ENCODE results near the gene TMCC1.
"Not testable (repeated sequence)": the region's sequence is repeated elsewhere in the genome, so short reads cannot be mapped to it uniquely, and the experiment has no call there.

TMCC1 gene

DNA sequence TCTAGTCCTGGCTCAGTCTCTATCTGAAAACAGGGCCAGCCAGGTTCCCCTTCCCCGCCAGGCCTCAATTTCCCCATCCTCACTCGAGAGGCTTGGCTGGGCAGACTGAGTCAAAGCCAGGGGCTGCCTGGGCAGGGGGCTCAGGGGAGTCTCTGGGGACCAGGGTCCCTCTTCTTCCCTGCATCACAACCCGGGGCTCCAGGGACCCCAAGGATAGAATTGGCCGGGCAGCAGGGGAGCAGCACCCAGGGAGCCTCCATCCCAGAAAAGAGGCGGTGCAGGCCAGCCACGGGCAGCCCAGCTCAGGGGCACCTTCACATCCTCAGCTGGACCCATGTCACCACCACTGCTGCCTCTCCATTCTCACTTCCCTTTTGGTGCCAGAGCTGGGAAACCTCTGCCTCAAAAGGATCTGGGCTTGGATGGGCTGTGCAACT lies 273.8 kb downstream of the TMCC1 start:
- Histone ChIP-seq H3K27ac (peak overlapping the region in 17 of 21 experiments; percentile 17 to 80 (median 59)), H3K4me3 (no peak overlapping the region)

DNA sequence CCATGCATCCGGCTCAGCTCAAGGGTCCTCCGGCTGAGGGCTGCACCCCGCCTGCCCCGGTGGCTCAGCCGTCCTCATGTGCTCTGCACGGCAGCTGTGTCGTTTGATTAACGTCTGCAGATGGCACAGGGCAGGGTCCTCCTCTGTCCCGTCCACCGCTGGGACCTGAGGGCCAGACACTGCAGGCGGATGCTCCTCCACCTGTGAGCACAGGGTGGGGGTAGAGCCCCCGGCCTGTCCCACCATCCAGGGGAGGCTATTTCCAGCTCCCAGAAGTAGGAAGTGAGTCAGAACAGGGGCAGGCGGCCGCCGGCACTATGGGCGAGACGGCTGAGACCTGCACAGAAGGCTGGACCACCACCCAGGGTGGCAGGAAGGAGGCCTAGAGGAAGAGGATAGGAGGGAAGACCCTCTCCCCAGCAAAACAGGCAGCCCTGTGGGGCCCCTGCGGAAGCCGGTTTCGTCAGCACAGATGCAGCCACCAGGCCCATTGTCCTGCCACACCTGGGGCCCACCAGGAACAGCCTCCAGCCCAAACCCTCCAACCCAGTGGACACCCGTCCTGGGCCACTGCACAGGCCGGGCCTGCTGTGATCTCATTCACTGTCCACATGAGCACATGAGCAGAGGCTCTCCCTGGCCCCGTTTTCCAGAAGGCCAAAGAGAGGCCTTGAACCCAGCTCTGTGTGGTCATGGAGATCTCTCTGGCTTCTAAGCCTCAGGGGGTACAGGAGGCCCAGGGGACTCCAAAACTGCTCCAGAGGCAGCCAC lies 274.4 kb downstream of the TMCC1 start:
- Histone ChIP-seq H3K27ac (peak overlapping the region in 19 of 21 experiments; percentile 12 to 80 (median 52)), H3K4me3 (no peak overlapping the region)

DNA sequence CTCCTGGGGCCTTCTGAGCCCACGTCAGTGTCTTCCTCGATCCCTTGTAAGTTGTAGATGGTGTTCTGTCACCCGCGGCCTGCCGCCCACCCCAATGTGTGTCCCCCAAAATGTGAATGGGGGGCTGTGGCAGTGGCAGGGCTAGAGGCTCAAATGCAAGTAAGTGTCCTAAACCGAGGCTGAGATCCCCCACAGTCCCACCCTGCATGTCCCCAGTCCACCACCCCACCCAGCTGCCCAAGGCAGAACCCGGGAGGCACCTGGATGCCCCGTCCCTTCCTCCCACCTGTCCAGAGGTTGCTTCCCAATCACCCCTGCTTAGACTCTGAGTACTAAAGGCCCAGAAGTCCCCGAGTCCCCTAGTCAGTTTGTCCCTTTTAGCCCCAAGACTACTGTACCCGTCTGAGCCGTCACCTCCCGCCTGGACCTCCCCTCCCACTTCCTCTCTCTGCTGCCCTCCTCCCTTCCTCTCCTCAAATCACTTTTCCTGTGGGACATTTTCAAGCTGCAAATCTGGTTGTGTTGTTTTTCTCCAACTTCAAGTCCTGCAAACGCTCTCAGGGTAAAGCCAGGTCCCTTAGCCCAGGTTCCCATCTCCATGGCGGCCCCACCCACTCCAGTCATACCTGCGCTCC lies 275.2 kb downstream of the TMCC1 start:
- peak overlapping the region in 17 of 21 experiments; percentile 18 to 81 (median 65) for H3K27ac ChIP-seq
- H3K4me3 ChIP-seq: no peak overlapping the region

DNA sequence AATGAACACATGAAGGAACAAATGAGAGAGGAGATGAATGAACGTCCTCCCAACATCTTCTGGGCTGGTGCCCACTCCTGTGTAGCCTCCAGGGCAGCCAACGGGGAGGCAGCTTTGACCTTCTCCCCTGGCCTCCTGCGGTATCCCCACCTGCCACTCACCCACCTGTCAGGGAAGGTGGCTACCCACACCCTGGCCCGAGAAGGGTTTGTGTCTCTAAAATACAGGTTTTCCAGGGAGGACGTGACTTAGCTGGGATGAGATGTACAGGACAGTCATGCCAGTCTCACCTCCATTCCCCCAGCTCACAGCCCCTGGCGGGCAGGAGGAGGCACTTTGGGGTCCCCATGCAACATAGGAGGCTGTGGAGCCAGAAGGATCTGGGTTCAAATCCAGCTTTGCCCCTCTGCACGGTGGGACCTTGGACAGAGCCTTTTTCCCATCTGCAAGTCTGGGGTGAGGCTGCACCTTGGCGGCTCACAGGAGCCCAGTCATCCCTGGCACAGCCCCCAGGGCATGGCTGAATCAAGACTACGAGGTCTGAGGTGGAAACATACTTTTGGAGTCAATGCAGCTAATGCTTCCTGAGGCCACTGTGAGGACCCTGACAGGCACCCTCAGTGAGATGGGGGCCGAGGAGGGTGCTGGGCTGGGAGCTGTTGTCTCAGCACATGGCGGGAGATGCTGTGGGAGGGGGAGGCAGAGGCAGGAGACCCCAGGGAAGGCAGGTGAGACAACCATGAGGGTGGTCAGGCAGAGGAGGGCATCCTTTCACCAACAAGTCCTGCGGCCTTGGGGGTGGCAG lies 275.9 kb downstream of the TMCC1 start:
- Histone ChIP-seq H3K27ac (peak overlapping the region in 18 of 21 experiments; percentile 42 to 85 (median 76)), H3K4me3 (no peak overlapping the region)

DNA sequence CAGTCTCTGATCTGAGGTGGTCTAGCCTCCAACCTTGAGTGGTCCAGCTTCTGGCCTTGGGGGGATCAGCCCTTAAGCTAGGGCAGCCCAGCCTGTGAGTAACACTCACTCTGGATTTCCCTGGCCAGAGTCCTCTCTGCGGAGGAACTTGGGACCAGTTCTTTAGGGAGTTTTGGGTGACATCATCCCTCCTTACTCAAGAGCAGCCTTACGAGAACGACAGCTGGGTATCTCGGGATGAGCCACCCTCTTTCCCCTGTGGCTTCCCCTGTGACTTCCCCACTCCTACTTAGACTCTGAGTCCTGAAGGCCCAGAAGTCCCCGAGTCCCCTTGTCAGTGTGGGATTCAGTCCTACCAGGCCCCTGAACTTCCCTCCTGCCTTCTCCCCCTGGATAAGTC lies 276.8 kb downstream of the TMCC1 start:
- Histone ChIP-seq H3K27ac (peak overlapping the region in 20 of 21 experiments; percentile 42 to 85 (median 72)), H3K4me3 (no peak overlapping the region)

- H3K4me3 ChIP-seq: no peak overlapping the region
- H3K27ac ChIP-seq: peak overlapping the region in 20 of 21 experiments; percentile 42 to 85 (median 70)
These were observed 277.2 kb downstream of the TMCC1 start for GRCh38 chr3:129616291-129616690.

- peak overlapping the region in 20 of 21 experiments; percentile 18 to 85 (median 70) for H3K27ac ChIP-seq
- no peak overlapping the region for H3K4me3 ChIP-seq
These were observed 277.7 kb downstream of the TMCC1 start for GRCh38 chr3:129615751-129616281.

DNA sequence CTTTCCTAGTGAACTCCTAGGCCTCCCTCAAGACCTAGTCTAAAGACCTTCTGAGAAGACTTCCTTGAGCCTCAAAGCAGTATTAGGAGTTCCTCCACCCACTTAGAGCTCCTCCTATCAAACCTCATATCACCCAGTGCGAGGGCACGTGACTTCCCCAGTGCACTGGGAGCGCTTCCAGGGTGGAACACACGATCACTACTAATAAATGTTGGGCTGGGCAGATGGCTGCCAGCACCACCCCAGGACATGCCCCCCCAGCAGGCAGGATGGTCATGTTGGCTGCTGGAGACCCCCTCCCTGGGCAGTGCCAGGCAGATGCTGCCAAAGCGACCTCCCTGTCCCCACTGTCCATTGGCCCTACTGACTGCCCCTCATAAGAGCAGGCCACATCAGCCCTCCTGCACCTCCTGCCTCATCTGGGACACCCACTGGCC lies 278.6 kb downstream of the TMCC1 start:
- H3K4me3 ChIP-seq: no peak overlapping the region
- peak overlapping the region in 15 of 21 experiments; percentile 26 to 85 (median 76) for H3K27ac ChIP-seq

- no peak overlapping the region for H3K4me3 ChIP-seq
- peak overlapping the region in 16 of 21 experiments; percentile 26 to 85 (median 70) for H3K27ac ChIP-seq
These were observed 279.1 kb downstream of the TMCC1 start for GRCh38 chr3:129614435-129614834.

- no peak overlapping the region for H3K4me3 ChIP-seq
- peak overlapping the region in 7 of 21 experiments; percentile 5 to 82 (median 54) for H3K27ac ChIP-seq
These were observed 280.2 kb downstream of the TMCC1 start for GRCh38 chr3:129613367-129613740.

GRCh38 chr3:129612534-129613366 lies 280.8 kb downstream of the TMCC1 start:
- H3K27ac ChIP-seq: peak overlapping the region in 17 of 21 experiments; percentile 9 to 82 (median 52)
- no peak overlapping the region for H3K4me3 ChIP-seq

GRCh38 chr3:129611812-129612533 lies 281.5 kb downstream of the TMCC1 start:
- peak overlapping the region in 18 of 21 experiments; percentile 9 to 82 (median 52) for H3K27ac ChIP-seq

DNA sequence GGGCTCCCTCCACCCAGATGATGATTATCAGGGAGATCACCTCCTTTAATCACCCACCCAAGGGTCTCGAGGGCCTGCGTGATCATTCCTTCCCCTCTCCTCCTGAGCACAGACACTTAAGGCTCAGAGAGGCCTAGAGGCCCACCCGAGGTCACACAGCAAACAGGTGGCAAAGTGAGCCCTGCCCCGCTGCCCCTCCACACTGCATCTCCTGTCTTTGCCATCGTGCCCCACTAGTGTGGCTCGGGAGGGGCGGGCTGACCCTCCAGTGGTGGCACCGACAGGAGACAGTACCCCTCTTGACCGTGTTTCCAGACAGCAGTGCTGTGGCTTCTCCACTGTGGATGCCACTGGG lies 282.1 kb downstream of the TMCC1 start:
- no peak overlapping the region for H3K4me3 ChIP-seq
- H3K27ac ChIP-seq: peak overlapping the region in 15 of 21 experiments; percentile 22 to 82 (median 52)

More at GRCh38 chr3:129611812-129612533, 281.5 kb downstream of the TMCC1 start:
- H3K4me3 ChIP-seq: no peak overlapping the region

DNA sequence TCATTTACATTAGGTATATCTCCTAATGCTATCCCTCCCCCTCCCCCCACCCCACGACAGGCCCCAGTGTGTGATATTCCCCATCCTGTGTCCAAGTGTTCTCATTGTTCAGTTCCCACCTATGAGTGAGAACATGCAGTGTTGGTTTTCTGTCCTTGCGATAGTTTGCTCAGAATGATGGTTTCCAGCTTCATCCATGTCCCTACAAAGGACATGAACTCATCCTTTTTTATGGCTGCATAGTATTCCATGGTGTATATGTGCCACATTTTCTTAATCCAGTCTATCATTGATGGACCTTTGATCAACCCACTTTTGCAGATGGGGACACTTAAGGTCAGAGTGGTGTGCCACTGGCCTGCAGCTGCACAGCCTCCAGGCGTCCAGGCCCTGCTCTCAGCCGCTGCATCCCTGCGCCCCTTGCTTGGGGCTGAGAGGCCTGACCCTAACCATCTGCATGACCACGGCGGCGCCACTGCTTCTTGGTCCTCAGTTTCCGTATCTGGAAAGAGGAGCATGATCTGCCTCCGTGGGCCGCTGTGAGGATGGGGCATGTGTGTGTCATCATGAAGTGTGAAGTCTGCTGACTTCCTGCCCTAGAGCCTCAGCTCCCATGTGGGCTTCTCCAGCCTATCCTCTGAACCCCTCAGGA lies 282.6 kb downstream of the TMCC1 start:
- not testable (repeated sequence) for H3K4me3 ChIP-seq
- peak overlapping the region in 11 of 21 experiments; percentile 22 to 82 (median 71) for H3K27ac ChIP-seq

- no peak overlapping the region for H3K4me3 ChIP-seq
- peak overlapping the region in 8 of 21 experiments; percentile 2 to 92 (median 43) for H3K27ac ChIP-seq
These were observed 283.2 kb downstream of the TMCC1 start for GRCh38 chr3:129610276-129610675.

DNA sequence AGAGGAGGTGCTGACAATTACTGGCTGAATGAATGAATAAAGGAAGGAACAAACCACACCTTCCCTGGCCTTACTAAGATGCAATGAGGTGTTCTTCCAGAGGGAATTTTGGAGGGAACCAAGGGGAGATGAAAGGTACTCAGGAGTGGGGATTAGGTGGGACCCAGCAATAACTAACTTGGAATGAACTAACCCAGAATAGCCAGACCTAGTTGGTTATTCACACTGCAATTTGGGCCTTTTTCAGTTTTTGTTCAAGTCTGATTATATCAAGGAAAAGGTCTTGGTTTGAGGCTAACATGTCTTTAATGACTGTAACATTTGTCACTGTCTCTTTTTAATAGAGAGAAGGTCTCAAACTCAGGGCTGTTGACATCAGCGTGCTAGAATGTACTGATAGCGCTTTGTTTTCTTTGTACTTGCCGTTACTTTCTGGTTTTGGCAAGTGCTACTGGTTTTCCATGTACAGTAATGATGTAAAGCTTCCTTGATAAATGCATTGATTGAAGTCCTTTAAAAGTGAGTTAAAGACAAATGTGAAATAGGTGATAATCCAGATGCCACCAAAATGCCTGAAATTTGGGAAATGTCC lies 283.8 kb downstream of the TMCC1 start:
- Histone ChIP-seq H3K27ac (peak overlapping the region in 10 of 21 experiments; percentile 9 to 92 (median 47)), H3K4me3 (no peak overlapping the region)

DNA sequence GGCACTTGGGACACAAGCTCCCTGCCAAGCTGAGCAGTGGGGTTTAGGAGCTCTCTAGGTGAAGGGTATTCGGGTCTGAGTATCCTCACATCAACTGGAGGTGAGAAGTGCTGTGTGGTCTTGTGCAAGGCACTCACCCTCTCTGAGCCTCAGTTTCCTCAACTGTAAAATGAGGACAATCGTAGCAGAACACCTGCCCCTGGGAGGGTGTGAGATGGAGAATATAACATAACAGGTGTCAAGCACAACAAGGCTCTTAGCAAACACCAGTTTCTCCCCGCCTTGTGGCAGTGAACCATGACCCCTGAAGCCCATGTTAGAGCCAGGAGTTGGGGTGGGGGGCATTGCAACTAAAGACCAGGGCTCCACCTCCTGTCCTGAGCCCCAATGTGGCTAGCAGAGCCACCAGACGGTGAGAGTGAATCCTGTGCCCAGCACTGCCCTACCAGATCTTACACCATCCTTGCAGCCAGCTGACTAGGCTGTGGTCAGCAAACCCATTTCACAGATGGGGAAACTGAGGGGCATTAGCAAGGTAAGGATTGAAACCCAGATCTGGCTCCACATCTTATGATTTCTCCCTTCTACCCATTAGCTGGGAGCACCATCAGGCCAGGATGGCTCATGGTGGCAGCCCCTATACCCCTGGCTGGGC lies 284.4 kb downstream of the TMCC1 start:
- H3K4me3 ChIP-seq: no peak overlapping the region
- peak overlapping the region in 11 of 21 experiments; percentile 26 to 93 (median 88) for H3K27ac ChIP-seq
